ENCODE results near the gene TPP2.

DNA sequence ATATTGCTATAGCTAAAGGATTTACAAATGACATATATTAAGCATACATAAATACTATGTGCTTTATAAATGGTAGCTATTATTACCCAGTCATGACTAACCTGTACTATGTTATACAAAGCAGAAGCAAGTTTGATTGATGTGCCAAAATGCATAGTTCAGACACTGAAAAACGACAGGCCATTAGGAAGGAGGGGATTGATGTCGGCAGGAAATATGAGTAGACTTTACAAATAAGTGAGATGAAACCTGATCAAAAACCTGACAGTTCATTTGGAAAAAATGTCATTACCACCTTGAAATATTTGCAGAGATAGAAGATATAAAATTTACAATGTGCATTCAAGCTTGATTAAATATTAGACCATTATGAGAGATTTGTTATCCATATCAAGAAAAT is 38.8 kb upstream of the TPP2 start:
- TF ChIP-seq, protein P1, sequence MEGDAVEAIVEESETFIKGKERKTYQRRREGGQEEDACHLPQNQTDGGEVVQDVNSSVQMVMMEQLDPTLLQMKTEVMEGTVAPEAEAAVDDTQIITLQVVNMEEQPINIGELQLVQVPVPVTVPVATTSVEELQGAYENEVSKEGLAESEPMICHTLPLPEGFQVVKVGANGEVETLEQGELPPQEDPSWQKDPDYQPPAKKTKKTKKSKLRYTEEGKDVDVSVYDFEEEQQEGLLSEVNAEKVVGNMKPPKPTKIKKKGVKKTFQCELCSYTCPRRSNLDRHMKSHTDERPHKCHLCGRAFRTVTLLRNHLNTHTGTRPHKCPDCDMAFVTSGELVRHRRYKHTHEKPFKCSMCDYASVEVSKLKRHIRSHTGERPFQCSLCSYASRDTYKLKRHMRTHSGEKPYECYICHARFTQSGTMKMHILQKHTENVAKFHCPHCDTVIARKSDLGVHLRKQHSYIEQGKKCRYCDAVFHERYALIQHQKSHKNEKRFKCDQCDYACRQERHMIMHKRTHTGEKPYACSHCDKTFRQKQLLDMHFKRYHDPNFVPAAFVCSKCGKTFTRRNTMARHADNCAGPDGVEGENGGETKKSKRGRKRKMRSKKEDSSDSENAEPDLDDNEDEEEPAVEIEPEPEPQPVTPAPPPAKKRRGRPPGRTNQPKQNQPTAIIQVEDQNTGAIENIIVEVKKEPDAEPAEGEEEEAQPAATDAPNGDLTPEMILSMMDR (IDR thresholded peaks at IDR 0.05; ENCODE audit: poor library complexity), result no peak
- TF ChIP-seq EZH2 (IDR thresholded peaks at IDR 0.05; ENCODE audit: borderline replicate concordance) (no peak), EZH2phosphoT487 (IDR thresholded peaks at IDR 0.05; ENCODE audit: low read depth, severe bottlenecking, unreplicated experiment) (no peak)
